Mucosa of descending colon (tissue), 3 donors: Measurements from ENCODE around the gene PLK1. TPM values are rescaled to one million over a fixed set of nuclear protein-coding genes. Genes with fewer than 3 reads are reported as not detected.
"Not testable (repeated sequence)": the region's sequence is repeated elsewhere in the genome, so short reads cannot be mapped to it uniquely, and the experiment has no call there.

Source experiments
- ATAC-seq: fragments of 200-7000 bp; cut with Tn5 transposase; one replicate; pipeline ENCODE4 v1.9.1; 2020; ENCODE audit warnings: mild to moderate bottlenecking, moderate library complexity
- DNase-seq, 3 donors: peaks; one replicate each; pipeline ENCODE4 v3.0.0-alpha.2; 2020
- H3K36me3 ChIP-seq: fragments of 200-600 bp; one replicate; pipeline ENCODE4 v1.8.0; 2021; ENCODE audit warnings: low read depth, mild to moderate bottlenecking
- H3K4me1 ChIP-seq: fragments of 200-600 bp; one replicate; pipeline ENCODE4 v1.8.0; 2021; ENCODE audit warnings: low read depth, mild to moderate bottlenecking
- H3K4me3 ChIP-seq: fragments of 200-600 bp; one replicate; pipeline ENCODE4 v1.8.0; 2021; ENCODE audit warnings: mild to moderate bottlenecking
- H3K9me3 ChIP-seq: fragments of 200-600 bp; one replicate; pipeline ENCODE4 v1.8.0; 2021; ENCODE audit warnings: mild to moderate bottlenecking
- CTCF ChIP-seq: fragments of 200-600 bp; IDR thresholded peaks from one replicate; pipeline ENCODE4 v1.8.0; 2022; ENCODE audit warnings: antibody characterized with exemption, mild to moderate bottlenecking
- intact Hi-C, 2 donors: fragments of 100-400 bp; cut with DNase I in 1 of 2; cut with micrococcal nuclease in 1 of 2; formaldehyde crosslinking; loops; one replicate each; pipeline versions ENCODE4 v1.11.0 to v1.11.1; 2022; cut with DNase I, micrococcal nuclease
- long read RNA-seq, 2 donors: library from polyadenylated mRNA; unstranded; transcript quantifications; one replicate each; pipeline ENCODE4 v2.0.0, GENCODE V29; 2019 to 2021
- total RNA-seq, 3 donors: library from RNA; stranded (reverse); fragmentation: NEBNext Ultra II Directional in 2 of 3; extraction: Animal tissue kit (Norgen Biotek cat#: 25700) in 2 of 3; gene quantifications; one replicate each; pipeline versions ENCODE4 v1.2.1 to v1.2.4, GENCODE V29; 2021 to 2023
- donor health status: DM: no; HTN: no; CAD: no; lungs with moderate emphysema.
- donor health status: DM: no; HTN: no; CAD: no.
- donor health status: DM: no; HTN: yes; CAD: no.

Gene PLK1
- 10 to 100 TPM in 2 of 3 donors, 1 to 10 TPM in 1; 4.7 to 28.6 (median 13.3) TPM for total RNA-seq
- long read RNA-seq, donor 1, result 0 reads
- long read RNA-seq, donor 2, transcript PLK1-201 (10 exons, 2,227 nt), result major isoform, 22 of 27 reads
- long read RNA-seq, donor 2, partial matches to known transcripts, result 3 of 27 reads
- long read RNA-seq, donor 2, other reads (novel, unspliced or antisense), result 2 of 27 reads

DNA sequence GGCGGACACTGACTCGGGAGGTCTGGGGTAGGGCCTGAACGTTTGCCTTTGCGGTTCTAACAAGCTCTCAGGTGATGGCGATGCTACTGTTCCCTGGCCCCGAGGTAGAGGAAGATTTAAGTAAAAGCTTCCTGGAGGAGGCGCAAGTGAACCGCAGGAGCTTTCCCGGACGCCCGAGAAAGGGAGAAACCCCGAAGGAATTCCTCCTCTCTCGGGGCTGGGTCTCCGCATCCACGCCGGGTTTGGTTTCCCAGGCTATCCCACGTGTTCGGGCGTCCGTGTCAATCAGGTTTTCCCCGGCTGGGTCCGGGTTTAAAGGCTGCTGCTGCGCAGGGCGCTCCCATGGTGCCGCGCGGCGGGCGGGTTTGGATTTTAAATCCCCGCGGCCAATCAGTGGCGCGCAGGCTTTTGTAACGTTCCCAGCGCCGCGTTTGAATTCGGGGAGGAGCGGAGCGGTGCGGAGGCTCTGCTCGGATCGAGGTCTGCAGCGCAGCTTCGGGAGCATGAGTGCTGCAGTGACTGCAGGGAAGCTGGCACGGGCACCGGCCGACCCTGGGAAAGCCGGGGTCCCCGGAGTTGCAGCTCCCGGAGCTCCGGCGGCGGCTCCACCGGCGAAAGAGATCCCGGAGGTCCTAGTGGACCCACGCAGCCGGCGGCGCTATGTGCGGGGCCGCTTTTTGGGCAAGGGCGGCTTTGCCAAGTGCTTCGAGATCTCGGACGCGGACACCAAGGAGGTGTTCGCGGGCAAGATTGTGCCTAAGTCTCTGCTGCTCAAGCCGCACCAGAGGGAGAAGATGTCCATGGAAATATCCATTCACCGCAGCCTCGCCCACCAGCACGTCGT lies at the start of gene PLK1:
TSS of gene PLK1 (plus strand) at position 460 of the 844 bp plus-strand sequence. CDS start at position 504, 44 bp downstream.
- TF ChIP-seq CTCF, result no peak
- H3K36me3 ChIP-seq, result no peaks in the 10 kb centered on the region
- DNase-seq (peak; percentile 88 to 90 (median 90)), ATAC-seq (peak; percentile 91)
- peaks cover 35% of the 10 kb centered on the region for H3K4me1 ChIP-seq
- H3K4me3 ChIP-seq, result peak within 1 kb of the TSS; percentile 15
- intact Hi-C loops, result no loop called here
- no peaks in the 10 kb centered on the region for H3K9me3 ChIP-seq

GRCh38 chr16:23629516-23629915 lies 49.2 kb upstream of the PLK1 start:
- intact Hi-C loops, result no loop called here
- Histone ChIP-seq H3K4me1 (no peaks in the 10 kb centered on the region), H3K9me3 (no peaks in the 10 kb centered on the region), H3K36me3 (no peaks in the 10 kb centered on the region), H3K4me3 (no peak overlapping the region)
- no peak for ATAC-seq
- TF ChIP-seq CTCF, result no peak
- no peak for DNase-seq

DNA sequence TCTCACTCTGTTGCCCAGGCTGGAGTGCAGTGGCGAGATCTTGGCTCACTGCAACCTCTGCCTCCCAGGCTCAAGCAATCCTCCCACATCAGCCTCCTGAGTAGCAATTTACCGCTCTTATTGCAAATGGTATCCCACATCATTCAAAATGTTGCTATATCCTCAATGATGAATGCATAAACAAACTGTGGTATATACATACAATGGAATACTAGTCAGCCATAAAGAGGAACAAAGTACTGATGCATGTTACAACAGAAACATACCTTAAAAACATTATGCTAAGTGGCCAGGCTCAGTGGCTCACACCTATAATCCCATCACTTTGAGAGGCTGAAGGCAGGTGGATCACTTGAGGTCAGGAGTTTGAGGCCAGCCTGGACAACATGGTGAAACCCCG lies 46.8 kb upstream of the PLK1 start:
- DNase-seq, ATAC-seq, H3K36me3 ChIP-seq, H3K4me3 ChIP-seq, H3K9me3 ChIP-seq, intact Hi-C loops, H3K4me1 ChIP-seq: not testable (repeated sequence)

DNA sequence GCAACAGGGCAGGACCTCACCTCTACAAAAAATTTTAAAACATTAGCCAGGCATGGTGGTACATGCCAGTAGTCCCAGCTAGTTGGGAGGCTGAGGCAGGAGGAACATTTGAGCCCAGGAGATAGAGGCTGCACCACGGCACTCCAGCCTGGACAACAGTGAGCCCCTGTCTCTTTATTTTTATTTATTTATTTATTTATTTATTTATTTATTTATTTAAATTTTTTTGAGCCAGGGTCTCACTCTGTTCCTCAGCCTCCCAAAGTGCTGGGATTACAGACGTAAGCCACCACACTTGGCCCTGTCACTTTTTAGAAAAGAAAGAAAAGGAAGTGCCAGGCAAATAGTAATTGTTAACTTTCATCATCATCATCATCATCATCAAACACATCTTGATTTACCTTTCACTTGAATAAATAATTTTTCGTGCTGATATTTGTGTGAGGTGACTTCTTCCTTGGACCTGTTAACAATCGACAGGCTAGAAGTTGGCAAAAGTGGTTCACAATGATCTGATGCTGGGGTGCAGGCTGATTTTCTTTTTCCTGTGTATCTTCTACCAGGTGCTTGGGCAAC lies 44.1 kb upstream of the PLK1 start:
- no peak for TF ChIP-seq CTCF
- Histone ChIP-seq H3K4me3 (no peak overlapping the region), H3K36me3 (no peaks in the 10 kb centered on the region), H3K4me1 (no peaks in the 10 kb centered on the region), H3K9me3 (no peaks in the 10 kb centered on the region)
- intact Hi-C loops, result no loop called here
- ATAC-seq, result no peak
- DNase-seq, result no peak

DNA sequence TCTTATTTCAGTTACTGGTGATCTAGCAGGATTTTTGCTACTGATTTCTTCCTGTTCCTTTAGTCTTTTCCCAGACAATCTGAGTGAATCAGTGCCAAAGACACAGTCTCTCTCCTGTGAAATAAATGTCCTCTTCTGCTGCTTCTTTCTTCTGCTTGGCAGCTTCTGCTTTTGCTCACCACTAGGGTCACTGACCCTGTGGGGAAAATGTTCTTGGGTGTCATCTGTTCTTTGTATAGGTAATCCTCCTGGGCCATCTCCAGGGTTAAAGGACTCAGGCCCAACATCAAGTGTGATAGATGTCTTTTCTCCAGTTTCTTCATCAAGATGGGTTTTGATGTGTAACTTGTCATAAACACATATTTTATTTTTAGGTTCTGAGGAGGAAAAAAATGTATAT lies 42.7 kb upstream of the PLK1 start:
- no peaks in the 10 kb centered on the region for H3K9me3 ChIP-seq
- intact Hi-C loops, result no loop called here
- peaks cover 4% of the 10 kb centered on the region for H3K4me1 ChIP-seq
- TF ChIP-seq CTCF, result no peak
- ATAC-seq (no peak), DNase-seq (no peak)
- H3K4me3 ChIP-seq, result no peak overlapping the region
- H3K36me3 ChIP-seq, result no peaks in the 10 kb centered on the region

DNA sequence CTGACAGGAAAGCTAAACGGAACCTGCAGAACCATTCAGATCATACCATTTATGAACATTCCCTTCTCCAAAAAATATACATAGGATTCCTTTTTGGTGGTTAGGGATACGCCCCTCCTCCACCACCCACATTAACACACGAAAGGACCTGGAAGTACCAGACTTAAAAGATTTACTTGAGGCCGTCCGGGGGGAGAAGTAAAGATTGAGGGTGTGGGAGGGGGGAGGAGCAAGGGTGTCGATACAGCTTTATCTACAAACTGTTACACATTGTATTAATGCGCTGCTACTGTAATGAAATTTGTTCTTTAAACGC lies 38.1 kb upstream of the PLK1 start:
- Histone ChIP-seq H3K4me1 (peaks cover 14% of the 10 kb centered on the region), H3K36me3 (peaks cover 3% of the 10 kb centered on the region), H3K9me3 (no peaks in the 10 kb centered on the region), H3K4me3 (peak overlapping the region; percentile 96)
- intact Hi-C loops, result no loop called here
- DNase-seq, result peak in 1 of 3 donors; percentile 10
- TF ChIP-seq CTCF, result no peak
- ATAC-seq, result no peak
